ENCODE measurements around the gene AQP7.

DNA sequence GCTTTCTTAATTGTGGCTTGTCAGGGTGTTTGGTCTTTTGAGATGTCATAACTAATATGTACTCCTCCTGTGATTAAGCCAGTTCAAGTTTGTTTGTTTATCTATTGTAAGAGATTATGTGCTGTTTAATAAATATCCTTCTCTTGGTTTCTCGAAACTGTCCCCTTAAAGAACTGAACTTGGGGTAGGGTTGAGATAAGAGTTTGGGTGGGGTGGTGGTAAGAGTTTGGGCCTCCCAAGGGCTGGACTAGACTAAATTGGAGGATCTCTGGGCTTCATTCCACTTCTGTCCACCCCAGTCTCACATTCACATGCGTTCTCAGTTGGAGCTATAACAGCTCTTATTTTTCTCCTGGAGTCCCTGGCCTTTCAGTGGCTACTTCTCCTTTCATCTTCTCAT, 38.2 kb downstream of the AQP7 start:
- no peak for TF ChIP-seq EP300 (IDR thresholded peaks at IDR 0.05; ENCODE audit: borderline replicate concordance in 1 of 2, low read depth in 1 of 2, low read length in 1 of 2)
- TF ChIP-seq, protein P1, sequence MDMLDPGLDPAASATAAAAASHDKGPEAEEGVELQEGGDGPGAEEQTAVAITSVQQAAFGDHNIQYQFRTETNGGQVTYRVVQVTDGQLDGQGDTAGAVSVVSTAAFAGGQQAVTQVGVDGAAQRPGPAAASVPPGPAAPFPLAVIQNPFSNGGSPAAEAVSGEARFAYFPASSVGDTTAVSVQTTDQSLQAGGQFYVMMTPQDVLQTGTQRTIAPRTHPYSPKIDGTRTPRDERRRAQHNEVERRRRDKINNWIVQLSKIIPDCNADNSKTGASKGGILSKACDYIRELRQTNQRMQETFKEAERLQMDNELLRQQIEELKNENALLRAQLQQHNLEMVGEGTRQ (IDR thresholded peaks at IDR 0.05; ENCODE audit: borderline replicate concordance, low read depth, low read length), result no peak
- TF ChIP-seq CTCF (IDR thresholded peaks at IDR 0.05), result no peak
- TF ChIP-seq POLR2AphosphoS5 (IDR thresholded peaks at IDR 0.05; ENCODE audit: low read depth, low read length), result no peak
- TF ChIP-seq JUND (IDR thresholded peaks at IDR 0.05), result no peak
- TF ChIP-seq RFX5 (IDR thresholded peaks at IDR 0.05; ENCODE audit: low read length), result no peak

Data from SK-N-SH (cell line).